WTC11 (cell line): ENCODE measurements around the gene SHISA6. TPM values are rescaled to one million over a fixed set of nuclear protein-coding genes. Genes with fewer than 3 reads are reported as not detected.

Source experiments
- ELF4 ChIP-seq: sonication (generic); formaldehyde crosslinking; IDR thresholded peaks from 2 replicates; pipeline ENCODE4 v1.8.1; 2022; ENCODE audit warnings: low read depth, mild to moderate bottlenecking, moderate library complexity, missing genetic modification reagents
- ETV6 ChIP-seq: sonication (generic); formaldehyde crosslinking; IDR thresholded peaks from 2 replicates; pipeline ENCODE4 v1.8.1; 2022; ENCODE audit warnings: mild to moderate bottlenecking, missing genetic modification reagents
- GRHL2 ChIP-seq: fragments of 250-450 bp; sonication (Bioruptor Pico); IDR thresholded peaks from 2 replicates; pipeline ENCODE4 v1.8.0; 2022; ENCODE audit warnings: mild to moderate bottlenecking, moderate library complexity; ENCODE audit not compliant: insufficient replicate concordance, severe bottlenecking
- RELA ChIP-seq: sonication (generic); formaldehyde crosslinking; IDR thresholded peaks from 2 replicates; pipeline ENCODE4 v1.8.1; 2022; ENCODE audit warnings: missing genetic modification reagents, mild to moderate bottlenecking, borderline replicate concordance
- ZNF512 ChIP-seq: sonication (generic); formaldehyde crosslinking; IDR thresholded peaks from 2 replicates; pipeline ENCODE4 v1.8.1; 2022; ENCODE audit warnings: missing genetic modification reagents, borderline replicate concordance
- total RNA-seq: library from RNA; stranded (reverse); gene quantifications from 3 replicates; pipeline ENCODE4 v1.2.3, GENCODE V29; 2021
- TF ChIP-seq, protein P1 (sequence below): sonication (generic); formaldehyde crosslinking; IDR thresholded peaks from 2 replicates; pipeline ENCODE4 v1.8.0; 2022; ENCODE audit warnings: mild to moderate bottlenecking, missing genetic modification reagents
- TF ChIP-seq, protein P2 (sequence below): fragments of 250-450 bp; sonication (Bioruptor Pico); conservative IDR thresholded peaks from 2 replicates; pipeline ENCODE4 v1.9.0; 2021; ENCODE audit warnings: mild to moderate bottlenecking
- TF ChIP-seq, protein P3 (sequence below): sonication (generic); formaldehyde crosslinking; IDR thresholded peaks from 2 replicates; pipeline ENCODE4 v1.8.1; 2023; ENCODE audit warnings: mild to moderate bottlenecking, missing genetic modification reagents, moderate library complexity
- TF ChIP-seq, protein P4 (sequence below): sonication (generic); formaldehyde crosslinking; IDR thresholded peaks from 2 replicates; pipeline ENCODE4 v1.8.0; 2022; ENCODE audit warnings: missing genetic modification reagents

SHISA6 gene
- total RNA-seq, 1 experiment from 2014 or later = 1.1 TPM

DNA sequence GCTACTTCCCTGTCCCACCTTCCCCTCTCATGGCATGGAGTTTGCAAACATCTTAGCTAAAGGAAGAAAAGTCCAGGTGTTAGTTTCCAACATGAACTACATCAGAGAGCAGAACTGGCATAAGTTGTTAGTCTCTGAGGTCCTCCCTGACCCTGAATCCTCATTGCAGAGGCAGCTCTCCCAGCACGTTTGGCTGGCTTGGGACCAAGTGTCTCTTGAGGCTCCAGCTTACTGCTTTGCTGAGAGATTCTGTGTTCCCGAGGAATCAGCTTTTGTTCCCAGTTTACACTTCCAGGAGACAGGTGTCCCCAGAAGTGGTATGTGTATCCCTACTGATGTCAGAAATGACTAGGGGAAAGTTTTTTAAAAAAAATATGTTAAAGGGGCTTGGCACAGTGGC is 371.9 kb downstream of the SHISA6 start (continued):
- TF ChIP-seq GRHL2 (CRISPR knock-in tag) = no peak
- TF ChIP-seq, protein P1, sequence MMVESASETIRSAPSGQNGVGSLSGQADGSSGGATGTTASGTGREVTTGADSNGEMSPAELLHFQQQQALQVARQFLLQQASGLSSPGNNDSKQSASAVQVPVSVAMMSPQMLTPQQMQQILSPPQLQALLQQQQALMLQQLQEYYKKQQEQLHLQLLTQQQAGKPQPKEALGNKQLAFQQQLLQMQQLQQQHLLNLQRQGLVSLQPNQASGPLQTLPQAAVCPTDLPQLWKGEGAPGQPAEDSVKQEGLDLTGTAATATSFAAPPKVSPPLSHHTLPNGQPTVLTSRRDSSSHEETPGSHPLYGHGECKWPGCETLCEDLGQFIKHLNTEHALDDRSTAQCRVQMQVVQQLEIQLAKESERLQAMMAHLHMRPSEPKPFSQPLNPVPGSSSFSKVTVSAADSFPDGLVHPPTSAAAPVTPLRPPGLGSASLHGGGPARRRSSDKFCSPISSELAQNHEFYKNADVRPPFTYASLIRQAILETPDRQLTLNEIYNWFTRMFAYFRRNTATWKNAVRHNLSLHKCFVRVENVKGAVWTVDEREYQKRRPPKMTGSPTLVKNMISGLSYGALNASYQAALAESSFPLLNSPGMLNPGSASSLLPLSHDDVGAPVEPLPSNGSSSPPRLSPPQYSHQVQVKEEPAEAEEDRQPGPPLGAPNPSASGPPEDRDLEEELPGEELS (CRISPR knock-in tag) = no peak
- TF ChIP-seq, protein P2, sequence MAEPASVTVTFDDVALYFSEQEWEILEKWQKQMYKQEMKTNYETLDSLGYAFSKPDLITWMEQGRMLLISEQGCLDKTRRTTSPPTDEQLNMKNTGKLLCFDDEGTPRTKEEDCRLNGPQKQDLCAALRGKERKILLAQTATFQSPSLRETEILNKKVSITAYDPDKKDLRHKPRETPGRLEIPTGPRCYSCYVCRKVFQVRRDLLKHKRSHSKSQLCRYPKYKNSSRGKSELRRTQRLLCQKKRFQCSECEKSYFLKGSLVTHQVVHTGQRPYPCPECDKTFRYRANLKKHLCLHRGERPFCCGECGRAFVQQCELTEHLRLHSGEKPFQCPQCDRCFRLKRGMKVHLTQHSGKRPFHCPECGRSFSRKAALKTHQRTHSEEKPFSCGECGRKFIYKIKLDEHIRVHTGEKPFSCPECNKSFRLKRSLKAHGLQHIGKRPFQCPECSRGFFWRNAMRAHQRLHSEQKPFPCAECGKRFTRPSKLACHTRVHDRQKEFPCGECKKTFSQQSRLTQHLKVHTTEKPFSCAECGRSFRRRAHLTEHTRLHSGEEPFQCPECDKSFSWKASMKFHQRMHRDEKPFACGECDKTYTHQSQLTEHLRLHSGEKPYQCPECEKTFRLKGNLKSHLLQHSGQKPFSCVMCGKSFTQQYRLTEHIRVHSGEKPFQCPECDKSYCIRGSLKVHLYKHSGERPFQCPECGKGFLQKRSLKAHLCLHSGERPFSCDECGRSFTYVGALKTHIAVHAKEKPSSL (CRISPR knock-in tag) = no peak
- no peak for TF ChIP-seq RELA (CRISPR knock-in tag)
- TF ChIP-seq, protein P3, sequence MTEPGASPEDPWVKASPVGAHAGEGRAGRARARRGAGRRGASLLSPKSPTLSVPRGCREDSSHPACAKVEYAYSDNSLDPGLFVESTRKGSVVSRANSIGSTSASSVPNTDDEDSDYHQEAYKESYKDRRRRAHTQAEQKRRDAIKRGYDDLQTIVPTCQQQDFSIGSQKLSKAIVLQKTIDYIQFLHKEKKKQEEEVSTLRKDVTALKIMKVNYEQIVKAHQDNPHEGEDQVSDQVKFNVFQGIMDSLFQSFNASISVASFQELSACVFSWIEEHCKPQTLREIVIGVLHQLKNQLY (CRISPR knock-in tag) = no peak
- TF ChIP-seq ELF4 (CRISPR knock-in tag) = no peak
- no peak for TF ChIP-seq ZNF512 (CRISPR knock-in tag)
- TF ChIP-seq ETV6 (CRISPR knock-in tag) = no peak
- TF ChIP-seq, protein P4, sequence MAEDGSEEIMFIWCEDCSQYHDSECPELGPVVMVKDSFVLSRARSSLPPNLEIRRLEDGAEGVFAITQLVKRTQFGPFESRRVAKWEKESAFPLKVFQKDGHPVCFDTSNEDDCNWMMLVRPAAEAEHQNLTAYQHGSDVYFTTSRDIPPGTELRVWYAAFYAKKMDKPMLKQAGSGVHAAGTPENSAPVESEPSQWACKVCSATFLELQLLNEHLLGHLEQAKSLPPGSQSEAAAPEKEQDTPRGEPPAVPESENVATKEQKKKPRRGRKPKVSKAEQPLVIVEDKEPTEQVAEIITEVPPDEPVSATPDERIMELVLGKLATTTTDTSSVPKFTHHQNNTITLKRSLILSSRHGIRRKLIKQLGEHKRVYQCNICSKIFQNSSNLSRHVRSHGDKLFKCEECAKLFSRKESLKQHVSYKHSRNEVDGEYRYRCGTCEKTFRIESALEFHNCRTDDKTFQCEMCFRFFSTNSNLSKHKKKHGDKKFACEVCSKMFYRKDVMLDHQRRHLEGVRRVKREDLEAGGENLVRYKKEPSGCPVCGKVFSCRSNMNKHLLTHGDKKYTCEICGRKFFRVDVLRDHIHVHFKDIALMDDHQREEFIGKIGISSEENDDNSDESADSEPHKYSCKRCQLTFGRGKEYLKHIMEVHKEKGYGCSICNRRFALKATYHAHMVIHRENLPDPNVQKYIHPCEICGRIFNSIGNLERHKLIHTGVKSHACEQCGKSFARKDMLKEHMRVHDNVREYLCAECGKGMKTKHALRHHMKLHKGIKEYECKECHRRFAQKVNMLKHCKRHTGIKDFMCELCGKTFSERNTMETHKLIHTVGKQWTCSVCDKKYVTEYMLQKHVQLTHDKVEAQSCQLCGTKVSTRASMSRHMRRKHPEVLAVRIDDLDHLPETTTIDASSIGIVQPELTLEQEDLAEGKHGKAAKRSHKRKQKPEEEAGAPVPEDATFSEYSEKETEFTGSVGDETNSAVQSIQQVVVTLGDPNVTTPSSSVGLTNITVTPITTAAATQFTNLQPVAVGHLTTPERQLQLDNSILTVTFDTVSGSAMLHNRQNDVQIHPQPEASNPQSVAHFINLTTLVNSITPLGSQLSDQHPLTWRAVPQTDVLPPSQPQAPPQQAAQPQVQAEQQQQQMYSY = no peak
